HCT116 (cell line): ENCODE results near the gene RBM20. TPM values are rescaled to one million over a fixed set of nuclear protein-coding genes. Genes with fewer than 3 reads are reported as not detected.

Experiments
- ATAC-seq: fragments of 200-7000 bp; cut with Tn5 transposase; 2 replicates; pipeline ENCODE4 v1.9.1; 2020; ENCODE audit warnings: mild to moderate bottlenecking, moderate library complexity
- BruUV-seq: library from RNA; stranded (reverse); fragments of 400-500 nt; replicated peaks from 2 replicates; lab custom pipeline; 2021; lab: Mats Ljungman, UMichigan
- CTCF ChIA-PET: fragments of 300-600 bp; sonication (Branson Sonifier 250); formaldehyde crosslinking; loops from one replicate; lab custom pipeline; 2021; ENCODE audit warnings: antibody characterized with exemption; lab: Charles Lee
- POLR2A ChIA-PET: fragments of 300-600, 350-600 bp; sonication (Branson Sonifier 250); formaldehyde crosslinking; loops from one replicate; lab custom pipeline; 2021; ENCODE audit warnings: antibody characterized with exemption; lab: Charles Lee
- RAD21 ChIA-PET, 2 experiments: fragments of 300-600 bp; sonication (Branson Sonifier 250); formaldehyde crosslinking; loops; one replicate each; lab custom pipeline; 2023; ENCODE audit warnings: low total read pairs in 2 of 2; ENCODE audit not compliant: uncharacterized antibody in 2 of 2, unreplicated experiment in 2 of 2, low non-redundant PET in 1 of 2; lab: Charles Lee
- DNase-seq: peaks from one replicate; pipeline ENCODE4 v3.0.0-alpha.2; 2010; ENCODE audit warnings: low read depth, low spot score
- H2AFZ ChIP-seq: fragments of 200-600 bp; shearing (Covaris generic), sonication (generic); 2 replicates; pipeline ENCODE4 v1.6.1; 2017; ENCODE audit warnings: low read depth, mixed run types, mixed read lengths, antibody characterized with exemption, low read length; ENCODE audit not compliant: poor library complexity, severe bottlenecking
- H3K27ac ChIP-seq: 2 replicates; pipeline ENCODE4 v1.5.1; 2012; ENCODE audit warnings: low read depth, low read length
- H3K27me3 ChIP-seq: fragments of 200-600 bp; sonication (generic); 2 replicates; pipeline ENCODE4 v1.6.1; 2016; ENCODE audit warnings: mixed run types, low read length, mixed read lengths; ENCODE audit not compliant: insufficient read depth
- H3K36me3 ChIP-seq, 2 experiments: fragments of 200-500 bp in 1 of 2; fragments of 200-600 bp in 1 of 2; sonication (Bioruptor generic) in 1 of 2; sonication (generic) in 1 of 2; 2 replicates each; pipeline versions ENCODE4 v1.5.1 to v1.6.1; 2014 to 2016; ENCODE audit warnings: low read length in 2 of 2, inconsistent platforms in 1 of 2, mixed read lengths in 1 of 2, mixed run types in 1 of 2; ENCODE audit not compliant: insufficient read depth in 2 of 2, control insufficient read depth in 1 of 2
- H3K4me1 ChIP-seq, 2 experiments: fragments of 200-600 bp in 1 of 2; sonication (generic) in 1 of 2; 2 replicates each; pipeline versions ENCODE4 v1.5.1 to v1.6.1; 2012 to 2017; ENCODE audit warnings: low read length in 2 of 2, inconsistent platforms in 1 of 2, mild to moderate bottlenecking in 1 of 2, mixed read lengths in 1 of 2, mixed run types in 1 of 2, moderate library complexity in 1 of 2; ENCODE audit not compliant: insufficient read depth in 2 of 2, control insufficient read depth in 1 of 2
- H3K4me2 ChIP-seq: fragments of 200-600 bp; sonication (generic); 2 replicates; pipeline ENCODE4 v1.6.1; 2017; ENCODE audit warnings: mixed run types, low read length, mixed read lengths
- H3K4me3 ChIP-seq, 2 experiments: fragments of 200-600 bp in 1 of 2; sonication (generic) in 1 of 2; replicated peaks in 1 of 2; 2 replicates each; pipeline ENCODE4 v1.5.1; 2011 to 2016; ENCODE audit warnings: low read length in 2 of 2, control low read depth in 1 of 2, low read depth in 1 of 2, mild to moderate bottlenecking in 1 of 2, mixed read lengths in 1 of 2, mixed run types in 1 of 2
- H3K79me2 ChIP-seq: fragments of 200-600 bp; sonication (generic); 2 replicates; pipeline ENCODE4 v1.6.1; 2017; ENCODE audit warnings: mild to moderate bottlenecking, mixed run types, low read length, moderate library complexity, mixed read lengths; ENCODE audit not compliant: insufficient read depth
- H3K9ac ChIP-seq: fragments of 200-600 bp; sonication (generic); 2 replicates; pipeline ENCODE4 v1.6.1; 2016; ENCODE audit warnings: low read length, mixed read lengths
- H3K9me2 ChIP-seq: fragments of 200-600 bp; sonication (generic), shearing (Covaris generic); 2 replicates; pipeline ENCODE4 v1.6.1; 2017; ENCODE audit warnings: mixed run types, mild to moderate bottlenecking, moderate library complexity; ENCODE audit not compliant: insufficient read depth
- H3K9me3 ChIP-seq, 2 experiments: fragments of 200-500 bp in 1 of 2; fragments of 200-600 bp in 1 of 2; sonication (Bioruptor generic) in 1 of 2; sonication (generic) in 1 of 2; 2 replicates each; pipeline ENCODE4 v1.6.1; 2014 to 2017; ENCODE audit warnings: low read length in 2 of 2, mixed read lengths in 2 of 2, inconsistent platforms in 1 of 2, low read depth in 1 of 2, mild to moderate bottlenecking in 1 of 2, mixed run types in 1 of 2, moderate library complexity in 1 of 2; ENCODE audit not compliant: control insufficient read depth in 1 of 2, insufficient read depth in 1 of 2
- H4K20me1 ChIP-seq: fragments of 200-600 bp; sonication (generic), shearing (Covaris generic); 2 replicates; pipeline ENCODE4 v1.6.1; 2017; ENCODE audit warnings: mixed run types, mild to moderate bottlenecking, moderate library complexity; ENCODE audit not compliant: insufficient read depth
- CBX3 ChIP-seq: IDR thresholded peaks from 2 replicates; pipeline ENCODE4 v1.6.1; 2012; ENCODE audit warnings: low read depth
- CEBPB ChIP-seq: IDR thresholded peaks from 2 replicates; pipeline ENCODE4 v1.6.1; 2012; ENCODE audit warnings: low read depth
- CTCF ChIP-seq, 3 experiments: fragments of 200-600 bp in 1 of 3; sonication (generic) in 1 of 3; IDR thresholded peaks in 2 of 3; conservative IDR thresholded peaks in 1 of 3; 2 replicates each; pipeline ENCODE4 v1.5.1; 2012 to 2017; ENCODE audit warnings: low read depth in 2 of 3, low read length in 2 of 3, antibody characterized with exemption in 1 of 3, borderline replicate concordance in 1 of 3, control low read depth in 1 of 3, mild to moderate bottlenecking in 1 of 3, mixed read lengths in 1 of 3, mixed run types in 1 of 3, moderate library complexity in 1 of 3; ENCODE audit not compliant: insufficient read depth in 1 of 3
- EGR1 ChIP-seq: IDR thresholded peaks from 2 replicates; pipeline ENCODE4 v1.6.1; 2012; ENCODE audit warnings: low read depth
- ELF1 ChIP-seq: IDR thresholded peaks from 2 replicates; pipeline ENCODE4 v1.6.1; 2012; ENCODE audit warnings: low read depth, borderline replicate concordance
- EZH2 ChIP-seq: fragments of 200-600 bp; sonication (generic); IDR thresholded peaks from 2 replicates; pipeline ENCODE4 v1.6.1; 2017; ENCODE audit warnings: antibody characterized with exemption, mixed run types
- FOSL1 ChIP-seq: IDR thresholded peaks from 2 replicates; pipeline ENCODE4 v1.6.1; 2012; ENCODE audit warnings: low read depth
- JUND ChIP-seq: IDR thresholded peaks from 2 replicates; pipeline ENCODE4 v1.6.1; 2012
- MAX ChIP-seq: IDR thresholded peaks from 2 replicates; pipeline ENCODE4 v1.6.1; 2012
- POLR2AphosphoS5 ChIP-seq: IDR thresholded peaks from 2 replicates; pipeline ENCODE4 v1.6.1; 2011; ENCODE audit warnings: mild to moderate bottlenecking, low read depth, low read length, moderate library complexity
- RAD21 ChIP-seq: IDR thresholded peaks from 2 replicates; pipeline ENCODE4 v1.6.1; 2012; ENCODE audit warnings: low read depth, mild to moderate bottlenecking
- SIN3A ChIP-seq: IDR thresholded peaks from 2 replicates; pipeline ENCODE4 v1.6.1; 2012; ENCODE audit warnings: low read depth
- SP1 ChIP-seq: IDR thresholded peaks from 2 replicates; pipeline ENCODE4 v1.6.1; 2012; ENCODE audit warnings: low read depth
- SRF ChIP-seq: IDR thresholded peaks from 2 replicates; pipeline ENCODE4 v1.6.1; 2012; ENCODE audit warnings: low read depth
- YY1 ChIP-seq: IDR thresholded peaks from 2 replicates; pipeline ENCODE4 v1.6.1; 2011; ENCODE audit warnings: low read length, low read depth, moderate library complexity, mild to moderate bottlenecking; ENCODE audit not compliant: insufficient replicate concordance; ENCODE audit errors: extremely low read depth
- ZBTB33 ChIP-seq: IDR thresholded peaks from 2 replicates; pipeline ENCODE4 v1.6.1; 2011; ENCODE audit warnings: mild to moderate bottlenecking, low read length, moderate library complexity; ENCODE audit not compliant: insufficient replicate concordance; ENCODE audit errors: extremely low read depth
- ZFX ChIP-seq: fragments of 450-650 bp; IDR thresholded peaks from 2 replicates; pipeline ENCODE4 v1.6.1; 2017
- ZNF274 ChIP-seq: fragments of 200-500 bp; sonication (Bioruptor generic); IDR thresholded peaks from 2 replicates; pipeline ENCODE4 v1.6.1; 2014; ENCODE audit warnings: mild to moderate bottlenecking, low read depth, low read length, inconsistent platforms
- intact Hi-C: fragments of 100-400 bp; cut with micrococcal nuclease; formaldehyde crosslinking; loops from 2 replicates; pipeline ENCODE4 v1.10.0; 2022
- total RNA-seq: library from RNA; stranded (reverse); gene quantifications from one replicate; pipeline ENCODE4 v1.2.1, GENCODE V29; 2021; ENCODE audit not compliant: unreplicated experiment

Gene RBM20
- total RNA-seq, 1 experiment from 2014 or later: 2.0 TPM

GRCh38 chr10:110625356-110625894 is 18.7 kb upstream of the RBM20 start:
- Histone ChIP-seq H3K4me1 (no peaks in the 10 kb centered on the region), H3K9me3 (no peaks in the 10 kb centered on the region), H3K4me3 (no peak overlapping the region), H3K9me2 (no peaks in the 10 kb centered on the region), H4K20me1 (no peaks in the 10 kb centered on the region), H3K36me3 (no peaks in the 10 kb centered on the region), H3K27me3 (no peaks in the 10 kb centered on the region), H3K27ac (no peak overlapping the region), H3K79me2 (no peaks in the 10 kb centered on the region), H2AFZ (no peak overlapping the region), H3K4me2 (no peak overlapping the region), H3K9ac (no peak overlapping the region)
- DNase-seq (no peak), ATAC-seq (no peak; the same call in 1 of the 2 replicates)
- RAD21 ChIA-PET: no interaction called here
- POLR2A ChIA-PET: no interaction called here
- BruUV-seq: no TSS peak
- CTCF ChIA-PET: no interaction called here
- TF ChIP-seq ZFX (no peak), POLR2AphosphoS5 (no peak), SIN3A (no peak), EGR1 (no peak), ZBTB33 (no peak), JUND (no peak), SRF (no peak), CTCF (IDR thresholded peaks at IDR 0.05 in 2 of 3, conservative IDR thresholded peaks at IDR 0.05 in 1 of 3; ENCODE audit: borderline replicate concordance in 1 of 3, insufficient read depth in 1 of 3, low read depth in 2 of 3, low read length in 2 of 3) (no peak), EZH2 (no peak), CBX3 (no peak), SP1 (no peak), YY1 (no peak), ZNF274 (no peak), RAD21 (no peak), CEBPB (no peak), FOSL1 (no peak), MAX (no peak), ELF1 (no peak)
- intact Hi-C loops: no loop called here
